ENCODE data around the gene DCAF4. TPM values are rescaled to one million over a fixed set of nuclear protein-coding genes. Genes with fewer than 3 reads are reported as not detected.

Gene DCAF4
- total RNA-seq, 1 experiment from 2014 or later, result 19.6 TPM

- TF ChIP-seq ZNF512 (CRISPR knock-in tag; IDR thresholded peaks at IDR 0.05; ENCODE audit: borderline replicate concordance) (no peak), NFYB (CRISPR knock-in tag; conservative IDR thresholded peaks at IDR 0.05; ENCODE audit: low read depth) (no peak), ELF4 (CRISPR knock-in tag; IDR thresholded peaks at IDR 0.05; ENCODE audit: low read depth) (no peak), ZNF317 (CRISPR knock-in tag; IDR thresholded peaks at IDR 0.05; ENCODE audit: borderline replicate concordance, low read depth) (no peak), NR1H2 (CRISPR knock-in tag; IDR thresholded peaks at IDR 0.05) (no peak), E2F4 (CRISPR knock-in tag; IDR thresholded peaks at IDR 0.05; ENCODE audit: borderline replicate concordance, low read depth) (no peak)
- TF ChIP-seq, protein P1, sequence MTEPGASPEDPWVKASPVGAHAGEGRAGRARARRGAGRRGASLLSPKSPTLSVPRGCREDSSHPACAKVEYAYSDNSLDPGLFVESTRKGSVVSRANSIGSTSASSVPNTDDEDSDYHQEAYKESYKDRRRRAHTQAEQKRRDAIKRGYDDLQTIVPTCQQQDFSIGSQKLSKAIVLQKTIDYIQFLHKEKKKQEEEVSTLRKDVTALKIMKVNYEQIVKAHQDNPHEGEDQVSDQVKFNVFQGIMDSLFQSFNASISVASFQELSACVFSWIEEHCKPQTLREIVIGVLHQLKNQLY (CRISPR knock-in tag; IDR thresholded peaks at IDR 0.05), result no peak
- TF ChIP-seq, protein P2, sequence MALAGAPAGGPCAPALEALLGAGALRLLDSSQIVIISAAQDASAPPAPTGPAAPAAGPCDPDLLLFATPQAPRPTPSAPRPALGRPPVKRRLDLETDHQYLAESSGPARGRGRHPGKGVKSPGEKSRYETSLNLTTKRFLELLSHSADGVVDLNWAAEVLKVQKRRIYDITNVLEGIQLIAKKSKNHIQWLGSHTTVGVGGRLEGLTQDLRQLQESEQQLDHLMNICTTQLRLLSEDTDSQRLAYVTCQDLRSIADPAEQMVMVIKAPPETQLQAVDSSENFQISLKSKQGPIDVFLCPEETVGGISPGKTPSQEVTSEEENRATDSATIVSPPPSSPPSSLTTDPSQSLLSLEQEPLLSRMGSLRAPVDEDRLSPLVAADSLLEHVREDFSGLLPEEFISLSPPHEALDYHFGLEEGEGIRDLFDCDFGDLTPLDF (CRISPR knock-in tag; IDR thresholded peaks at IDR 0.05), result no peak
These were observed 49.6 kb upstream of the DCAF4 start (continued) for GRCh38 chr14:72876710-72877063.

DNA sequence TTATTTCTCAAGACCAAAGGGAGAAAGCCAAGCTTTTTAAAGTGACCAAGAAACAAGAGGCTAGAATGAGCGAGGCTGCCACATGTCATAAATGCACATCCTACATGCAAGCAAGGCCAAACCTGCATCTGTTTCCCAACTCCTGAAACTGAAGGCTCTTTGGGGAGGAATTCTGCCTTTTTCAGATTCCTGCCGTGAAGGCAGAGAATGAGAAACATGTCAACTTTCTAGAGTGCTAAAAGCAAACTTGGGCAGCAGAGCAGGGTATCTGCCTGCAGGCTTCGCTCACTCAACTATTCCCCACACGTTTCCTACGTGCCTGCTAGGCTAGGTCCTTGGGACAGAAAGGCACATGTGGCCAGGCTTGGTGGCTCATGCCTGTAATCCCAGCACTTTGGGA, 47.5 kb upstream of the DCAF4 start:
- H3K27ac Mint-ChIP-seq, result no peak overlapping the region
- ATAC-seq (no peak), DNase-seq (ENCODE audit: low spot score) (no peak)
- TF ChIP-seq, protein P3, sequence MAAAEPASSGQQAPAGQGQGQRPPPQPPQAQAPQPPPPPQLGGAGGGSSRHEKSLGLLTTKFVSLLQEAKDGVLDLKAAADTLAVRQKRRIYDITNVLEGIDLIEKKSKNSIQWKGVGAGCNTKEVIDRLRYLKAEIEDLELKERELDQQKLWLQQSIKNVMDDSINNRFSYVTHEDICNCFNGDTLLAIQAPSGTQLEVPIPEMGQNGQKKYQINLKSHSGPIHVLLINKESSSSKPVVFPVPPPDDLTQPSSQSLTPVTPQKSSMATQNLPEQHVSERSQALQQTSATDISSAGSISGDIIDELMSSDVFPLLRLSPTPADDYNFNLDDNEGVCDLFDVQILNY (CRISPR knock-in tag; IDR thresholded peaks at IDR 0.05), result no peak
- TF ChIP-seq ZNF138 (CRISPR knock-in tag; conservative IDR thresholded peaks at IDR 0.05) (no peak), CTCF (IDR thresholded peaks at IDR 0.05) (no peak), ZNF232 (CRISPR knock-in tag; IDR thresholded peaks at IDR 0.05) (no peak), GRHL2 (CRISPR knock-in tag; IDR thresholded peaks at IDR 0.05; ENCODE audit: insufficient replicate concordance, severe bottlenecking) (no peak), ZNF396 (CRISPR knock-in tag; IDR thresholded peaks at IDR 0.05; ENCODE audit: borderline replicate concordance) (no peak), CDX4 (CRISPR knock-in tag; IDR thresholded peaks at IDR 0.05; ENCODE audit: borderline replicate concordance) (no peak), GABPB1 (CRISPR knock-in tag; IDR thresholded peaks at IDR 0.05) (no peak), EMX1 (CRISPR knock-in tag; IDR thresholded peaks at IDR 0.05) (no peak), ZNF281 (CRISPR knock-in tag; IDR thresholded peaks at IDR 0.05) (no peak)
- TF ChIP-seq, protein P4, sequence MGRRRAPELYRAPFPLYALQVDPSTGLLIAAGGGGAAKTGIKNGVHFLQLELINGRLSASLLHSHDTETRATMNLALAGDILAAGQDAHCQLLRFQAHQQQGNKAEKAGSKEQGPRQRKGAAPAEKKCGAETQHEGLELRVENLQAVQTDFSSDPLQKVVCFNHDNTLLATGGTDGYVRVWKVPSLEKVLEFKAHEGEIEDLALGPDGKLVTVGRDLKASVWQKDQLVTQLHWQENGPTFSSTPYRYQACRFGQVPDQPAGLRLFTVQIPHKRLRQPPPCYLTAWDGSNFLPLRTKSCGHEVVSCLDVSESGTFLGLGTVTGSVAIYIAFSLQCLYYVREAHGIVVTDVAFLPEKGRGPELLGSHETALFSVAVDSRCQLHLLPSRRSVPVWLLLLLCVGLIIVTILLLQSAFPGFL (CRISPR knock-in tag; IDR thresholded peaks at IDR 0.05; ENCODE audit: borderline replicate concordance), result no peak
- H3K4me3 Mint-ChIP-seq, result no peak overlapping the region
- H3K9me3 Mint-ChIP-seq, result peaks cover 5% of the 10 kb centered on the region; the same call in 1 of the 2 replicates
- POLR2A ChIA-PET, result no interaction called here
- H3K36me3 Mint-ChIP-seq, result no peaks in the 10 kb centered on the region
- H3K27me3 Mint-ChIP-seq (ENCODE audit: low read depth), result peaks cover 12% of the 10 kb centered on the region
- peaks cover 36% of the 10 kb centered on the region for H3K4me1 Mint-ChIP-seq
- CTCF ChIA-PET, result no interaction called here

All from WTC11 (cell line).